ENCODE data around the gene DYNLT1.
"Not testable (repeated sequence)": the region's sequence is repeated elsewhere in the genome, so short reads cannot be mapped to it uniquely, and the experiment has no call there.

Gene DYNLT1

GRCh38 chr6:158607411-158608170, 37.0 kb downstream of the DYNLT1 start:
- peaks cover 46% of the 10 kb centered on the region for H3K36me3 Mint-ChIP-seq (ENCODE audit: insufficient read depth)
- DNase-seq (ENCODE audit: low spot score in 2 of 2) (no peak), ATAC-seq (replicated peaks; ENCODE audit: extremely low read depth, poor library complexity, severe bottlenecking) (no peak)
- H3K27me3 Mint-ChIP-seq: no peaks in the 10 kb centered on the region
- H3K4me3 Mint-ChIP-seq: no peak overlapping the region
- peaks cover 25% of the 10 kb centered on the region for H3K4me1 Mint-ChIP-seq
- no peaks in the 10 kb centered on the region for H3K9me3 Mint-ChIP-seq
- no peak overlapping the region for H3K27ac Mint-ChIP-seq (ENCODE audit: low read depth)

- no peak for DNase-seq (ENCODE audit: low spot score in 2 of 2)
- Mint-ChIP-seq H3K9me3 (no peaks in the 10 kb centered on the region), H3K27me3 (no peaks in the 10 kb centered on the region), H3K4me3 (no peak overlapping the region), H3K4me1 (peaks cover 24% of the 10 kb centered on the region), H3K36me3 (ENCODE audit: insufficient read depth) (peaks cover 45% of the 10 kb centered on the region), H3K27ac (ENCODE audit: low read depth) (no peak overlapping the region)
- ATAC-seq (replicated peaks; ENCODE audit: extremely low read depth, poor library complexity, severe bottlenecking): no peak
Measured at GRCh38 chr6:158606935-158607334, 37.6 kb downstream of the DYNLT1 start.

- Mint-ChIP-seq H3K36me3 (ENCODE audit: insufficient read depth) (peaks cover 50% of the 10 kb centered on the region), H3K4me1 (peaks cover 19% of the 10 kb centered on the region)
- ATAC-seq (replicated peaks; ENCODE audit: extremely low read depth, poor library complexity, severe bottlenecking): not testable (repeated sequence)
Measured at GRCh38 chr6:158606011-158606410, 38.5 kb downstream of the DYNLT1 start.

GRCh38 chr6:158605266-158605878, 39.2 kb downstream of the DYNLT1 start:
- H3K27me3 Mint-ChIP-seq: no peaks in the 10 kb centered on the region
- H3K27ac Mint-ChIP-seq (ENCODE audit: low read depth): peak overlapping the region; percentile 55
- peak; percentile 21 to 37 for DNase-seq (ENCODE audit: low spot score in 2 of 2)
- no peak overlapping the region for H3K4me3 Mint-ChIP-seq
- peaks cover 18% of the 10 kb centered on the region for H3K4me1 Mint-ChIP-seq
- H3K36me3 Mint-ChIP-seq (ENCODE audit: insufficient read depth): peaks cover 51% of the 10 kb centered on the region
- ATAC-seq (replicated peaks; ENCODE audit: extremely low read depth, poor library complexity, severe bottlenecking): no peak
- H3K9me3 Mint-ChIP-seq: no peaks in the 10 kb centered on the region

More at GRCh38 chr6:158606011-158606410, 38.5 kb downstream of the DYNLT1 start:
- H3K4me3 Mint-ChIP-seq; H3K27me3 Mint-ChIP-seq; H3K9me3 Mint-ChIP-seq; DNase-seq (ENCODE audit: low spot score in 2 of 2): not testable (repeated sequence)
- peak overlapping the region; percentile 55 for H3K27ac Mint-ChIP-seq (ENCODE audit: low read depth)

- Mint-ChIP-seq H3K4me3 (no peak overlapping the region), H3K4me1 (peaks cover 24% of the 10 kb centered on the region)
Measured at GRCh38 chr6:158604048-158604406, 40.5 kb downstream of the DYNLT1 start.

GRCh38 chr6:158603261-158604047, 41.1 kb downstream of the DYNLT1 start:
- ATAC-seq (replicated peaks; ENCODE audit: extremely low read depth, poor library complexity, severe bottlenecking): no peak
- Mint-ChIP-seq H3K27me3 (no peaks in the 10 kb centered on the region), H3K4me3 (no peak overlapping the region), H3K36me3 (ENCODE audit: insufficient read depth) (peaks cover 43% of the 10 kb centered on the region), H3K4me1 (peaks cover 24% of the 10 kb centered on the region), H3K27ac (ENCODE audit: low read depth) (peak overlapping the region; percentile 44), H3K9me3 (no peaks in the 10 kb centered on the region)
- DNase-seq (ENCODE audit: low spot score in 2 of 2): no peak

More at GRCh38 chr6:158604048-158604406, 40.5 kb downstream of the DYNLT1 start:
- peak overlapping the region; percentile 36 for H3K27ac Mint-ChIP-seq (ENCODE audit: low read depth)
- H3K9me3 Mint-ChIP-seq: no peaks in the 10 kb centered on the region
- H3K36me3 Mint-ChIP-seq (ENCODE audit: insufficient read depth): peaks cover 46% of the 10 kb centered on the region
- no peak for DNase-seq (ENCODE audit: low spot score in 2 of 2)
- no peak for ATAC-seq (replicated peaks; ENCODE audit: extremely low read depth, poor library complexity, severe bottlenecking)
- H3K27me3 Mint-ChIP-seq: no peaks in the 10 kb centered on the region

- no peak overlapping the region for H3K4me3 Mint-ChIP-seq
- no peaks in the 10 kb centered on the region for H3K27me3 Mint-ChIP-seq
- ATAC-seq (replicated peaks; ENCODE audit: extremely low read depth, poor library complexity, severe bottlenecking) (no peak), DNase-seq (ENCODE audit: low spot score in 2 of 2) (no peak)
- no peaks in the 10 kb centered on the region for H3K9me3 Mint-ChIP-seq
- peaks cover 52% of the 10 kb centered on the region for H3K36me3 Mint-ChIP-seq (ENCODE audit: insufficient read depth)
- H3K4me1 Mint-ChIP-seq: peaks cover 30% of the 10 kb centered on the region
- no peak overlapping the region for H3K27ac Mint-ChIP-seq (ENCODE audit: low read depth)
Measured at GRCh38 chr6:158599635-158600034, 44.9 kb downstream of the DYNLT1 start.

GRCh38 chr6:158597565-158597964, 47.0 kb downstream of the DYNLT1 start:
- Mint-ChIP-seq H3K9me3 (no peaks in the 10 kb centered on the region), H3K36me3 (ENCODE audit: insufficient read depth) (peaks cover 62% of the 10 kb centered on the region), H3K4me1 (peaks cover 12% of the 10 kb centered on the region), H3K27me3 (no peaks in the 10 kb centered on the region), H3K4me3 (no peak overlapping the region), H3K27ac (ENCODE audit: low read depth) (peak overlapping the region; percentile 10)
- DNase-seq (ENCODE audit: low spot score in 2 of 2): no peak
- ATAC-seq (replicated peaks; ENCODE audit: extremely low read depth, poor library complexity, severe bottlenecking): no peak

GRCh38 chr6:158596861-158597260, 47.7 kb downstream of the DYNLT1 start:
- Mint-ChIP-seq H3K4me3 (no peak overlapping the region), H3K36me3 (ENCODE audit: insufficient read depth) (peaks cover 63% of the 10 kb centered on the region), H3K4me1 (peaks cover 12% of the 10 kb centered on the region), H3K27me3 (no peaks in the 10 kb centered on the region), H3K27ac (ENCODE audit: low read depth) (no peak overlapping the region), H3K9me3 (no peaks in the 10 kb centered on the region)
- DNase-seq (ENCODE audit: low spot score in 2 of 2) (no peak), ATAC-seq (replicated peaks; ENCODE audit: extremely low read depth, poor library complexity, severe bottlenecking) (no peak)

GRCh38 chr6:158595223-158595622, 49.3 kb downstream of the DYNLT1 start:
- ATAC-seq (replicated peaks; ENCODE audit: extremely low read depth, poor library complexity, severe bottlenecking) (no peak), DNase-seq (ENCODE audit: low spot score in 2 of 2) (no peak)
- H3K4me3 Mint-ChIP-seq: no peak overlapping the region
- no peaks in the 10 kb centered on the region for H3K27me3 Mint-ChIP-seq
- peaks cover 21% of the 10 kb centered on the region for H3K4me1 Mint-ChIP-seq
- H3K9me3 Mint-ChIP-seq: no peaks in the 10 kb centered on the region
- peak overlapping the region; percentile 46 for H3K27ac Mint-ChIP-seq (ENCODE audit: low read depth)
- H3K36me3 Mint-ChIP-seq (ENCODE audit: insufficient read depth): peaks cover 64% of the 10 kb centered on the region

- H3K36me3 Mint-ChIP-seq (ENCODE audit: insufficient read depth): peaks cover 65% of the 10 kb centered on the region
- peak overlapping the region; percentile 5 for H3K27ac Mint-ChIP-seq (ENCODE audit: low read depth)
- H3K9me3 Mint-ChIP-seq: no peaks in the 10 kb centered on the region
- H3K4me3 Mint-ChIP-seq: no peak overlapping the region
- no peaks in the 10 kb centered on the region for H3K27me3 Mint-ChIP-seq
- DNase-seq (ENCODE audit: low spot score in 2 of 2): no peak
- peaks cover 19% of the 10 kb centered on the region for H3K4me1 Mint-ChIP-seq
- no peak for ATAC-seq (replicated peaks; ENCODE audit: extremely low read depth, poor library complexity, severe bottlenecking)
Measured at GRCh38 chr6:158593670-158594069, 50.9 kb downstream of the DYNLT1 start.

- Mint-ChIP-seq H3K4me1 (peaks cover 13% of the 10 kb centered on the region), H3K4me3 (no peak overlapping the region), H3K27ac (ENCODE audit: low read depth) (peak overlapping the region; percentile 26), H3K36me3 (ENCODE audit: insufficient read depth) (peaks cover 72% of the 10 kb centered on the region), H3K9me3 (no peaks in the 10 kb centered on the region), H3K27me3 (no peaks in the 10 kb centered on the region)
- ATAC-seq (replicated peaks; ENCODE audit: extremely low read depth, poor library complexity, severe bottlenecking) (no peak), DNase-seq (ENCODE audit: low spot score in 2 of 2) (no peak)
Measured at GRCh38 chr6:158591810-158592209, 52.7 kb downstream of the DYNLT1 start.
